HG02943 (cell line): ENCODE measurements around the gene DPP10.

ENCODE experiments used
- ATAC-seq: cut with Tn5 transposase; IDR thresholded peaks from one replicate; pipeline ENCODE4 v1.9.1; 2021; ENCODE audit warnings: mild to moderate bottlenecking, low read depth, moderate library complexity; ENCODE audit not compliant: unreplicated experiment

Gene DPP10

GRCh38 chr2:115505331-115505730 lies 1062.9 kb downstream of the DPP10 start:
- ATAC-seq, result no peak

- no peak for ATAC-seq
Measured at GRCh38 chr2:115520727-115521126, 1078.3 kb downstream of the DPP10 start.

GRCh38 chr2:115524452-115524851 lies 1082.0 kb downstream of the DPP10 start:
- ATAC-seq, result no peak

GRCh38 chr2:115529627-115530026 lies 1087.2 kb downstream of the DPP10 start:
- no peak for ATAC-seq

GRCh38 chr2:115533081-115533480 lies 1090.6 kb downstream of the DPP10 start:
- ATAC-seq, result no peak

- no peak for ATAC-seq
Measured at GRCh38 chr2:115541814-115542213, 1099.4 kb downstream of the DPP10 start.

- ATAC-seq, result no peak
Measured at GRCh38 chr2:115542331-115542730, 1099.9 kb downstream of the DPP10 start.

- ATAC-seq, result no peak
Measured at GRCh38 chr2:115543024-115543423, 1100.6 kb downstream of the DPP10 start.

- ATAC-seq, result no peak
Measured at GRCh38 chr2:115543461-115543860, 1101.0 kb downstream of the DPP10 start.

- ATAC-seq, result no peak
Measured at GRCh38 chr2:115549611-115550130, 1107.2 kb downstream of the DPP10 start.

- no peak for ATAC-seq
Measured at GRCh38 chr2:115552726-115553125, 1110.3 kb downstream of the DPP10 start.

GRCh38 chr2:115554153-115554552 lies 1111.7 kb downstream of the DPP10 start:
- ATAC-seq, result no peak

GRCh38 chr2:115558725-115559124 lies 1116.3 kb downstream of the DPP10 start:
- no peak for ATAC-seq

GRCh38 chr2:115560666-115561065 lies 1118.2 kb downstream of the DPP10 start:
- ATAC-seq, result no peak

GRCh38 chr2:115568643-115569042 lies 1126.2 kb downstream of the DPP10 start:
- ATAC-seq, result no peak

- ATAC-seq, result no peak
Measured at GRCh38 chr2:115569547-115569946, 1127.1 kb downstream of the DPP10 start.

GRCh38 chr2:115572746-115573145 lies 1130.3 kb downstream of the DPP10 start:
- ATAC-seq, result no peak

- no peak for ATAC-seq
Measured at GRCh38 chr2:115573756-115574155, 1131.3 kb downstream of the DPP10 start.

GRCh38 chr2:115574667-115575066 lies 1132.2 kb downstream of the DPP10 start:
- ATAC-seq, result no peak

- no peak for ATAC-seq
Measured at GRCh38 chr2:115580784-115581183, 1138.3 kb downstream of the DPP10 start.

GRCh38 chr2:115584507-115584906 lies 1142.1 kb downstream of the DPP10 start:
- no peak for ATAC-seq

GRCh38 chr2:115596659-115597375 lies 1154.4 kb downstream of the DPP10 start:
- ATAC-seq, result no peak
